H1 (cell line): ENCODE results near the gene RBM14. TPM values are rescaled to one million over a fixed set of nuclear protein-coding genes. Genes with fewer than 3 reads are reported as not detected.

Experiments
- CTCF ChIA-PET: fragments of 300-600 bp; sonication (Branson Sonifier 250); formaldehyde crosslinking; loops from one replicate; lab custom pipeline; 2021; ENCODE audit not compliant: partially characterized antibody; lab: Charles Lee
- POLR2A ChIA-PET: fragments of 300-600 bp; sonication (Branson Sonifier 250); formaldehyde crosslinking; loops from one replicate; lab custom pipeline; 2021; ENCODE audit warnings: inconsistent platforms; ENCODE audit not compliant: partially characterized antibody; lab: Charles Lee
- DNase-seq, 2 experiments: peaks; one replicate each; pipeline versions ENCODE4 v3.0.0 to v3.0.0-alpha.2; 2010 to 2022; ENCODE audit warnings: low spot score in 2 of 2, low read depth in 1 of 2, mixed read lengths in 1 of 2
- FAIRE-seq: peaks from 2 replicates; lab custom pipeline; 2011; peaks lifted over from hg19 to GRCh38; lab: Jason Lieb, UNC
- H2AFZ ChIP-seq: 2 replicates; pipeline ENCODE4 v1.8.1; 2012; ENCODE audit warnings: low read length, inconsistent platforms
- H2AK5ac ChIP-seq: 2 replicates; pipeline ENCODE4 v1.6.1; 2013; ENCODE audit warnings: low read depth, low read length
- H2BK120ac ChIP-seq: replicated peaks from 2 replicates; pipeline ENCODE3; 2013; ENCODE audit warnings: low read depth, low read length, inconsistent platforms
- H2BK12ac ChIP-seq: 2 replicates; pipeline ENCODE4 v1.6.1; 2013; ENCODE audit warnings: low read depth, low read length
- H2BK15ac ChIP-seq: 2 replicates; pipeline ENCODE4 v1.6.1; 2013; ENCODE audit warnings: low read length
- H2BK20ac ChIP-seq: 2 replicates; pipeline ENCODE4 v1.6.1; 2013; ENCODE audit warnings: low read length
- H2BK5ac ChIP-seq: 2 replicates; pipeline ENCODE4 v1.6.1; 2013; ENCODE audit warnings: low read depth, low read length
- H3K14ac ChIP-seq: 2 replicates; pipeline ENCODE4 v1.6.1; 2013; ENCODE audit warnings: inconsistent platforms; ENCODE audit not compliant: insufficient read length
- H3K18ac ChIP-seq: 2 replicates; pipeline ENCODE4 v1.6.1; 2013; ENCODE audit warnings: low read length; ENCODE audit errors: extremely low read depth
- H3K23ac ChIP-seq: 2 replicates; pipeline ENCODE4 v1.6.1; 2013; ENCODE audit warnings: inconsistent platforms; ENCODE audit not compliant: insufficient read length
- H3K23me2 ChIP-seq: 2 replicates; pipeline ENCODE4 v1.6.1; 2013; ENCODE audit warnings: low read depth, low read length
- H3K27ac ChIP-seq: 2 replicates; pipeline ENCODE4 v1.6.1; 2011; ENCODE audit warnings: low read depth, low read length, inconsistent platforms
- H3K27me3 ChIP-seq, 4 experiments: replicated peaks in 1 of 4; 1 replicate in 1 of 4; 2 replicates in 3 of 4; pipeline versions ENCODE4 v1.6.1 to v1.8.1; 2011 to 2013; ENCODE audit warnings: low read length in 3 of 4, mild to moderate bottlenecking in 3 of 4, inconsistent platforms in 2 of 4, mixed read lengths in 2 of 4, moderate library complexity in 1 of 4; ENCODE audit not compliant: control insufficient read depth in 3 of 4, insufficient read depth in 3 of 4; ENCODE audit errors: extremely low read depth in 1 of 4
- H3K36me3 ChIP-seq, 4 experiments: 2 replicates each; pipeline versions ENCODE4 v1.6.1 to v1.8.1; 2011 to 2013; ENCODE audit warnings: mild to moderate bottlenecking in 4 of 4, low read length in 3 of 4, moderate library complexity in 2 of 4, control low read depth in 1 of 4, inconsistent platforms in 1 of 4; ENCODE audit not compliant: insufficient read depth in 4 of 4, control insufficient read depth in 2 of 4
- H3K4ac ChIP-seq: replicated peaks from 2 replicates; pipeline ENCODE3; 2013; ENCODE audit warnings: low read length, low read depth, mixed read lengths, inconsistent platforms; ENCODE audit not compliant: insufficient read length
- H3K4me1 ChIP-seq, 4 experiments: replicated peaks in 1 of 4; 1 replicate in 1 of 4; 2 replicates in 3 of 4; pipeline versions ENCODE4 v1.6.1 to v1.8.1; 2011 to 2013; ENCODE audit warnings: low read length in 3 of 4, inconsistent platforms in 2 of 4, mixed read lengths in 1 of 4; ENCODE audit not compliant: insufficient read depth in 4 of 4, control insufficient read depth in 3 of 4
- H3K4me2 ChIP-seq, 2 experiments: 2 replicates each; pipeline versions ENCODE4 v1.6.1 to v1.8.1; 2011 to 2013; ENCODE audit warnings: low read depth in 2 of 2, low read length in 2 of 2, control low read depth in 1 of 2, inconsistent platforms in 1 of 2, mild to moderate bottlenecking in 1 of 2; ENCODE audit not compliant: insufficient read depth in 1 of 2
- H3K4me3 ChIP-seq, 4 experiments: fragments of 200-600, 300-600 bp in 1 of 4; sonication (generic), shearing (Covaris generic), sonication (Bioruptor Twin) in 1 of 4; 2 replicates each; pipeline versions ENCODE4 v1.5.1 to v1.8.1; 2011 to 2016; ENCODE audit warnings: low read length in 4 of 4, low read depth in 3 of 4, control low read depth in 2 of 4, inconsistent platforms in 2 of 4, mild to moderate bottlenecking in 2 of 4, mixed read lengths in 1 of 4, moderate library complexity in 1 of 4; ENCODE audit not compliant: insufficient read depth in 2 of 4; ENCODE audit errors: extremely low read depth in 1 of 4
- H3K56ac ChIP-seq: replicated peaks from 2 replicates; pipeline ENCODE3; 2013; ENCODE audit warnings: low read depth, mild to moderate bottlenecking, mixed read lengths, low read length, inconsistent platforms; ENCODE audit not compliant: insufficient read length
- H3K79me1 ChIP-seq: 2 replicates; pipeline ENCODE4 v1.6.1; 2013; ENCODE audit warnings: low read depth, low read length, control low read depth
- H3K79me2 ChIP-seq, 2 experiments: 2 replicates each; pipeline versions ENCODE4 v1.6.1 to v1.8.1; 2012 to 2013; ENCODE audit warnings: low read length in 2 of 2, mild to moderate bottlenecking in 2 of 2, inconsistent platforms in 1 of 2; ENCODE audit not compliant: insufficient read depth in 2 of 2, control insufficient read depth in 1 of 2
- H3K9ac ChIP-seq, 4 experiments: replicated peaks in 1 of 4; 1 replicate in 1 of 4; 2 replicates in 3 of 4; pipeline versions ENCODE4 v1.6.1 to v1.8.1; 2011 to 2013; ENCODE audit warnings: low read depth in 3 of 4, low read length in 3 of 4, control low read depth in 2 of 4, mild to moderate bottlenecking in 2 of 4, moderate library complexity in 2 of 4, inconsistent platforms in 1 of 4; ENCODE audit errors: extremely low read depth in 1 of 4
- H3K9me3 ChIP-seq, 2 experiments: 2 replicates each; pipeline versions ENCODE4 v1.6.1 to v1.8.1; 2012 to 2013; ENCODE audit warnings: mild to moderate bottlenecking in 2 of 2, moderate library complexity in 2 of 2, control low read depth in 1 of 2, inconsistent platforms in 1 of 2, low read depth in 1 of 2, low read length in 1 of 2, mixed read lengths in 1 of 2; ENCODE audit not compliant: insufficient read depth in 2 of 2
- H4K20me1 ChIP-seq, 2 experiments: replicated peaks in 1 of 2; 2 replicates each; pipeline versions ENCODE3 to v1.8.1; 2011 to 2013; ENCODE audit warnings: inconsistent platforms in 2 of 2, low read length in 2 of 2, mild to moderate bottlenecking in 1 of 2; ENCODE audit not compliant: insufficient read depth in 2 of 2, control insufficient read depth in 1 of 2
- H4K5ac ChIP-seq: 2 replicates; pipeline ENCODE4 v1.6.1; 2013; ENCODE audit warnings: low read length, low read depth, mixed read lengths, inconsistent platforms; ENCODE audit not compliant: insufficient read length
- H4K8ac ChIP-seq: 2 replicates; pipeline ENCODE4 v1.8.0; 2013; ENCODE audit warnings: mild to moderate bottlenecking, moderate library complexity, low read length, inconsistent platforms; ENCODE audit not compliant: insufficient read depth; ENCODE audit errors: extremely low read depth
- H4K91ac ChIP-seq: replicated peaks from 2 replicates; pipeline ENCODE3; 2013; ENCODE audit warnings: low read length, mixed read lengths, inconsistent platforms; ENCODE audit not compliant: insufficient read length
- CBX5 ChIP-seq: fragments of 300-800, 300-1000 bp; sonication (generic); IDR thresholded peaks from 2 replicates; pipeline ENCODE4 v1.7.1; 2016; ENCODE audit warnings: antibody characterized with exemption, low read length, low read depth
- CEBPB ChIP-seq: IDR thresholded peaks from 2 replicates; pipeline ENCODE4 v1.6.1; 2012; ENCODE audit warnings: low read depth, low read length
- FOSL1 ChIP-seq: IDR thresholded peaks from 2 replicates; pipeline ENCODE4 v1.6.1; 2011; ENCODE audit warnings: mild to moderate bottlenecking, low read depth, low read length, moderate library complexity; ENCODE audit not compliant: insufficient read depth
- JUND ChIP-seq: IDR thresholded peaks from 2 replicates; pipeline ENCODE4 v1.6.1; 2011; ENCODE audit warnings: mild to moderate bottlenecking, improper control_type of control experiment, low read length
- KDM4A ChIP-seq: IDR thresholded peaks from one replicate; pipeline ENCODE4 v1.7.1; 2012; ENCODE audit warnings: low read depth, mild to moderate bottlenecking, moderate library complexity, low read length, inconsistent platforms; ENCODE audit not compliant: severe bottlenecking
- NRF1 ChIP-seq: IDR thresholded peaks from 2 replicates; pipeline ENCODE4 v1.6.1; 2011; ENCODE audit warnings: mild to moderate bottlenecking, low read depth, low read length, improper control_type of control experiment
- SIN3A ChIP-seq, 2 experiments: IDR thresholded peaks in 1 of 2; conservative IDR thresholded peaks in 1 of 2; 2 replicates each; pipeline ENCODE4 v1.6.1; 2011 to 2012; ENCODE audit warnings: low read length in 2 of 2, improper control_type of control experiment in 1 of 2, low read depth in 1 of 2, mild to moderate bottlenecking in 1 of 2
- TAF1 ChIP-seq: IDR thresholded peaks from 2 replicates; pipeline ENCODE4 v1.6.1; 2011; ENCODE audit warnings: mild to moderate bottlenecking, low read depth, low read length
- TBP ChIP-seq: IDR thresholded peaks from 2 replicates; pipeline ENCODE4 v1.6.1; 2011; ENCODE audit warnings: low read depth, low read length, improper control_type of control experiment
- WGBS, 2 experiments: shearing (Covaris generic) in 1 of 2; methylation state at CpG; one replicate each; pipeline versions ENCODE4 v1.1.6 to v1.1.7; 2013 to 2015; ENCODE audit warnings: low lambda C conversion rate in 2 of 2, mixed read lengths in 2 of 2, inconsistent platforms in 1 of 2, low coverage in 1 of 2, missing lambda C conversion rate in 1 of 2; ENCODE audit not compliant: insufficient replicate concordance in 2 of 2, insufficient coverage in 1 of 2, insufficient read length in 1 of 2; ENCODE audit errors: extremely low coverage in 1 of 2, missing lambda C conversion rate in 1 of 2; 5-methylcytosine and 5-hydroxymethylcytosine counted together
- polyA plus RNA-seq, 7 experiments: library from polyadenylated mRNA; depleted of rRNA in 3 of 7; stranded (reverse) in 5 of 7; unstranded in 2 of 7; fragments of >200 nt in 5 of 7; fragments of 200-250 nt in 2 of 7; gene quantifications; 1 replicate in 5 of 7; 2 replicates in 1 of 7; 4 replicates in 1 of 7; pipeline versions ENCODE4 v1.2.1 to v1.2.3, GENCODE V29; 2011 to 2013; ENCODE audit warnings: missing spikeins in 2 of 7, mixed read lengths in 2 of 7
- total RNA-seq: library from RNA; stranded (reverse); fragmentation: NEBNext Ultra II Directional; extraction: Animal tissue kit (Norgen Biotek cat#: 25700); gene quantifications from 2 replicates; pipeline ENCODE4 v1.2.1, GENCODE V29; 2021

Gene RBM14
- total and polyA plus RNA-seq, 2 of the 8 experiments (the other 6 are each of a cell fraction or from before 2014, with no cell fraction given) = 67.2 to 142 TPM

DNA sequence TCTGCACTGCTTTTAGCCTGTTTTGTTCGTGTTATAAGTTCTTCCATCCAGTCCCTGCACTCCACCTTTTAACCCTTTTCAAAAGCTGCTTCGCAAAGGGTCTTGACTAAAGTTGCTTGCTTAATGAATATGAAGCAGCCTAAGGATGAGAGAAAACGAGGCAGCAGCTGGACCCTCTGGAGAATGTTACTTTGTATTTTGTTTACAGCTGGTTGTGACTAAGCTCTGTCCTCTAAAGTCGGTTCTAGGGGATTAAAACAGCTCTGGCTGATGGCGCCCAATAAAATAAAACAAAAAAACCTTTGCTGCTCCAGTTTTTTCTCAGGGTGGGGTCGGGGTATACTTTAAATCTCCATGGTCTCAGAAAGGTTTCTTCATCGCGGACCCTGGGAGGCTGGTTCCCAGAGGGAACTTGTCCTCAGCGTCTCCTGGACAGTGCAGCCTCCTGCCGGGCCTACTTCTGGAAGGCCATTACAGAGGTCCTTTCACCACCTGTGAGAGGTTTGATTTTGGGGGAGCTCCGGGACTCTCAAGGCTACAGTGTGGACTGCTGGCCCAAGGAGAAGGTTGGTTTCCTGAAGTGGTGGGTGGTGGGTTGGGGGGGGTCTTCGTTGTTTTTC, 21.2 kb downstream of the RBM14 start:
- FAIRE-seq (no peak), DNase-seq (no peak)
- Histone ChIP-seq H2BK120ac (no peak overlapping the region), H3K14ac (no peak overlapping the region), H4K20me1 (peaks cover 17 to 27% of the 10 kb centered on the region in 2 experiments), H2BK15ac (no peak overlapping the region), H3K56ac (peak overlapping the region; percentile 85), H3K27me3 (no peaks in the 10 kb centered on the region), H3K79me2 (peaks cover 38 to 74% of the 10 kb centered on the region in 2 experiments), H3K36me3 (peaks cover 13 to 52% (median 28%) of the 10 kb centered on the region in 4 experiments), H3K23ac (no peak overlapping the region), H2BK20ac (no peak overlapping the region), H3K4me3 (peak overlapping the region; percentile 21 to 90 (median 54); a peak in 7 of 8 replicates), H3K9ac (peak overlapping the region in 3 of 4 experiments; percentile 69 to 90 (median 75); a peak in 6 of 7 replicates), H3K9me3 (no peaks in the 10 kb centered on the region), H2BK12ac (peak overlapping the region; percentile 84; the same call in 1 of the 2 replicates), H3K23me2 (peaks cover 10% of the 10 kb centered on the region), H4K5ac (peak overlapping the region; percentile 95), H3K79me1 (no peaks in the 10 kb centered on the region; the same call in none of the 2 replicates), H3K4me2 (peak overlapping the region; percentile 67 to 88), H3K4me1 (peaks cover 0 to 20% (median 13%) of the 10 kb centered on the region in 4 experiments; a peak in 5 of 7 replicates), H4K8ac (peak overlapping the region; percentile 99; the same call in 1 of the 2 replicates), H2AFZ (no peak overlapping the region), H2AK5ac (peak overlapping the region; percentile 92), H3K4ac (peak overlapping the region; percentile 72), H3K18ac (peak overlapping the region; percentile 95; the same call in 1 of the 2 replicates), H3K27ac (peak overlapping the region; percentile 86), H4K91ac (no peak overlapping the region), H2BK5ac (peak overlapping the region; percentile 97)
- ChIA-PET POLR2A (interaction anchor here (0.6 to 66.2 kb wide), 23 partner anchors 5 to 277 kb away, joined by 3 to 2165 read pairs (median 4); partner anchors contain the start of genes ACTN3, CCDC87, CCS and CTSF), CTCF (interaction anchor here (0.6 to 2.9 kb wide), 15 partner anchors 8 to 95 kb away, joined by 3 to 10 read pairs (median 4); partner anchors contain the start of genes CCDC87 and RBM4B)
- TF ChIP-seq KDM4A (no peak), JUND (no peak), NRF1 (no peak), TAF1 (no peak), CEBPB (no peak), FOSL1 (no peak), CBX5 (no peak), SIN3A (conservative IDR thresholded peaks at IDR 0.05 in 1 of 2, IDR thresholded peaks at IDR 0.05 in 1 of 2; ENCODE audit: low read depth in 1 of 2, low read length in 2 of 2) (no peak), TBP (no peak)
- 60% methylated on average over 11 of the region's 12 CpGs; no CpG with 5 or more reads in 1 of the 2 experiments for WGBS, 2 experiments
